ENCODE measurements around the gene CADM4. TPM values are rescaled to one million over a fixed set of nuclear protein-coding genes. Genes with fewer than 3 reads are reported as not detected.

The CADM4 gene
- total RNA-seq, 1 donor from 2014 or later, result 52.4 TPM

- no peak overlapping the region for H3K27ac Mint-ChIP-seq (ENCODE audit: unreplicated experiment)
- DNase-seq, result no peak
- peaks cover 4% of the 10 kb centered on the region for H3K36me3 Mint-ChIP-seq (ENCODE audit: unreplicated experiment)
- peaks cover 2% of the 10 kb centered on the region for H3K4me1 Mint-ChIP-seq (ENCODE audit: low read depth, unreplicated experiment)
- peaks cover 14% of the 10 kb centered on the region for H3K27me3 Mint-ChIP-seq (ENCODE audit: unreplicated experiment)
- no peak overlapping the region for H3K4me3 Mint-ChIP-seq (ENCODE audit: unreplicated experiment)
- no peak for TF ChIP-seq CTCF (IDR thresholded peaks at IDR 0.05; ENCODE audit: partially characterized antibody, unreplicated experiment)
- peaks cover 9% of the 10 kb centered on the region for H3K9me3 Mint-ChIP-seq (ENCODE audit: unreplicated experiment)
These were observed 4.5 kb upstream of the CADM4 start for GRCh38 chr19:43644181-43644580.

- H3K4me1 Mint-ChIP-seq (ENCODE audit: low read depth, unreplicated experiment), result peaks cover 8% of the 10 kb centered on the region
- no peak overlapping the region for H3K27ac Mint-ChIP-seq (ENCODE audit: unreplicated experiment)
- peaks cover 14% of the 10 kb centered on the region for H3K9me3 Mint-ChIP-seq (ENCODE audit: unreplicated experiment)
- TF ChIP-seq CTCF (IDR thresholded peaks at IDR 0.05; ENCODE audit: partially characterized antibody, unreplicated experiment), result no peak
- H3K4me3 Mint-ChIP-seq (ENCODE audit: unreplicated experiment), result no peak overlapping the region
- H3K36me3 Mint-ChIP-seq (ENCODE audit: unreplicated experiment), result peaks cover 4% of the 10 kb centered on the region
- H3K27me3 Mint-ChIP-seq (ENCODE audit: unreplicated experiment), result peaks cover 23% of the 10 kb centered on the region
- DNase-seq, result no peak
These were observed 3.7 kb upstream of the CADM4 start for GRCh38 chr19:43643326-43643725.

GRCh38 chr19:43642531-43642930 lies 2.9 kb upstream of the CADM4 start:
- Mint-ChIP-seq H3K4me3 (ENCODE audit: unreplicated experiment) (no peak overlapping the region), H3K9me3 (ENCODE audit: unreplicated experiment) (peaks cover 16% of the 10 kb centered on the region), H3K27me3 (ENCODE audit: unreplicated experiment) (peaks cover 23% of the 10 kb centered on the region), H3K4me1 (ENCODE audit: low read depth, unreplicated experiment) (peaks cover 9% of the 10 kb centered on the region), H3K27ac (ENCODE audit: unreplicated experiment) (no peak overlapping the region), H3K36me3 (ENCODE audit: unreplicated experiment) (peaks cover 8% of the 10 kb centered on the region)
- no peak for DNase-seq
- TF ChIP-seq CTCF (IDR thresholded peaks at IDR 0.05; ENCODE audit: partially characterized antibody, unreplicated experiment), result no peak

GRCh38 chr19:43641333-43641732 lies 1.7 kb upstream of the CADM4 start:
- Mint-ChIP-seq H3K4me1 (ENCODE audit: low read depth, unreplicated experiment) (peaks cover 9% of the 10 kb centered on the region), H3K27ac (ENCODE audit: unreplicated experiment) (no peak overlapping the region), H3K27me3 (ENCODE audit: unreplicated experiment) (peaks cover 23% of the 10 kb centered on the region), H3K9me3 (ENCODE audit: unreplicated experiment) (peaks cover 19% of the 10 kb centered on the region), H3K36me3 (ENCODE audit: unreplicated experiment) (peaks cover 8% of the 10 kb centered on the region), H3K4me3 (ENCODE audit: unreplicated experiment) (peak overlapping the region; percentile 78)
- DNase-seq, result no peak
- TF ChIP-seq CTCF (IDR thresholded peaks at IDR 0.05; ENCODE audit: partially characterized antibody, unreplicated experiment), result no peak

GRCh38 chr19:43640424-43640757 lies 741 bp upstream of the CADM4 start:
- peak overlapping the region; percentile 86 for H3K4me3 Mint-ChIP-seq (ENCODE audit: unreplicated experiment)
- no peak for DNase-seq
- TF ChIP-seq CTCF (IDR thresholded peaks at IDR 0.05; ENCODE audit: partially characterized antibody, unreplicated experiment), result no peak
- peak overlapping the region; percentile 62 for H3K27ac Mint-ChIP-seq (ENCODE audit: unreplicated experiment)
- H3K27me3 Mint-ChIP-seq (ENCODE audit: unreplicated experiment), result peaks cover 24% of the 10 kb centered on the region
- peaks cover 9% of the 10 kb centered on the region for H3K4me1 Mint-ChIP-seq (ENCODE audit: low read depth, unreplicated experiment)
- H3K36me3 Mint-ChIP-seq (ENCODE audit: unreplicated experiment), result peaks cover 8% of the 10 kb centered on the region
- peaks cover 19% of the 10 kb centered on the region for H3K9me3 Mint-ChIP-seq (ENCODE audit: unreplicated experiment)
